H9 (cell line): Measurements from ENCODE around the gene LLGL2. TPM values are rescaled to one million over a fixed set of nuclear protein-coding genes. Genes with fewer than 3 reads are reported as not detected.

ENCODE experiments used
- DNase-seq: peaks from one replicate; pipeline ENCODE4 v3.0.0-alpha.2; 2017
- H2AFZ ChIP-seq: one replicate; pipeline ENCODE4 v1.6.1; 2013; ENCODE audit warnings: mild to moderate bottlenecking, low read length, control low read depth, moderate library complexity
- H2AK5ac ChIP-seq: 2 replicates; pipeline ENCODE4 v1.6.1; 2013; ENCODE audit warnings: low read length, control low read depth, mixed read lengths; ENCODE audit not compliant: insufficient read length
- H2BK120ac ChIP-seq: one replicate; pipeline ENCODE4 v1.6.1; 2013; ENCODE audit warnings: low read depth, mild to moderate bottlenecking, low read length, control low read depth, inconsistent platforms; ENCODE audit not compliant: poor library complexity, severe bottlenecking
- H2BK12ac ChIP-seq: 2 replicates; pipeline ENCODE4 v1.6.1; 2013; ENCODE audit warnings: low read length, control low read depth, mixed read lengths, low read depth; ENCODE audit not compliant: insufficient read length
- H2BK15ac ChIP-seq: 2 replicates; pipeline ENCODE4 v1.6.1; 2013; ENCODE audit warnings: low read depth, low read length, control low read depth
- H2BK20ac ChIP-seq: one replicate; pipeline ENCODE4 v1.6.1; 2013; ENCODE audit warnings: low read depth, mild to moderate bottlenecking, low read length, control low read depth, inconsistent platforms; ENCODE audit not compliant: poor library complexity, severe bottlenecking
- H2BK5ac ChIP-seq: 2 replicates; pipeline ENCODE4 v1.6.1; 2013; ENCODE audit warnings: low read length, control low read depth, mixed read lengths; ENCODE audit not compliant: insufficient read length
- H3K14ac ChIP-seq: 2 replicates; pipeline ENCODE4 v1.6.1; 2013; ENCODE audit warnings: low read length, control low read depth; ENCODE audit not compliant: insufficient read depth
- H3K18ac ChIP-seq: 2 replicates; pipeline ENCODE4 v1.6.1; 2013; ENCODE audit warnings: low read depth, mild to moderate bottlenecking, mixed read lengths, low read length, control low read depth; ENCODE audit not compliant: insufficient read length
- H3K23ac ChIP-seq: 2 replicates; pipeline ENCODE4 v1.6.1; 2013; ENCODE audit warnings: low read length, control low read depth, mixed read lengths, low read depth; ENCODE audit not compliant: insufficient read length
- H3K23me2 ChIP-seq: 2 replicates; pipeline ENCODE4 v1.6.1; 2013; ENCODE audit warnings: low read depth, mild to moderate bottlenecking, mixed read lengths, low read length, control low read depth; ENCODE audit not compliant: insufficient read length, poor library complexity, severe bottlenecking
- H3K27ac ChIP-seq: 2 replicates; pipeline ENCODE4 v1.5.1; 2013; ENCODE audit warnings: low read length, control low read depth, mixed read lengths, low read depth; ENCODE audit not compliant: insufficient read length
- H3K27me3 ChIP-seq: 2 replicates; pipeline ENCODE4 v1.6.1; 2013; ENCODE audit warnings: low read length, control low read depth, inconsistent platforms; ENCODE audit not compliant: insufficient read depth
- H3K4ac ChIP-seq: 2 replicates; pipeline ENCODE4 v1.6.1; 2013; ENCODE audit warnings: low read depth, mild to moderate bottlenecking, control low read depth, inconsistent platforms, low read length, moderate library complexity
- H3K4me1 ChIP-seq: 2 replicates; pipeline ENCODE4 v1.6.1; 2013; ENCODE audit warnings: low read length, control low read depth, inconsistent platforms; ENCODE audit not compliant: insufficient read depth
- H3K4me2 ChIP-seq: 2 replicates; pipeline ENCODE4 v1.6.1; 2013; ENCODE audit warnings: low read length, control low read depth, mixed read lengths; ENCODE audit not compliant: insufficient read length, insufficient read depth
- H3K56ac ChIP-seq: 2 replicates; pipeline ENCODE4 v1.6.1; 2013; ENCODE audit warnings: low read depth, mild to moderate bottlenecking, mixed read lengths, low read length, control low read depth; ENCODE audit not compliant: insufficient read length
- H3K79me1 ChIP-seq: 2 replicates; pipeline ENCODE4 v1.6.1; 2013; ENCODE audit warnings: low read depth, mild to moderate bottlenecking, moderate library complexity, low read length, control low read depth, inconsistent platforms; ENCODE audit not compliant: insufficient read depth, poor library complexity, severe bottlenecking
- H3K79me2 ChIP-seq: 2 replicates; pipeline ENCODE4 v1.6.1; 2013; ENCODE audit warnings: low read length, control low read depth, inconsistent platforms; ENCODE audit not compliant: insufficient read depth
- H3K9ac ChIP-seq: 2 replicates; pipeline ENCODE4 v1.6.1; 2013; ENCODE audit warnings: low read length, control low read depth, mixed read lengths; ENCODE audit not compliant: insufficient read length; ENCODE audit errors: extremely low read depth
- H3K9me3 ChIP-seq: one replicate; pipeline ENCODE4 v1.6.1; 2013; ENCODE audit warnings: low read depth, low read length, inconsistent platforms; ENCODE audit not compliant: control insufficient read depth
- H3T11ph ChIP-seq: one replicate; pipeline ENCODE4 v1.6.1; 2013; ENCODE audit warnings: mild to moderate bottlenecking, low read length, control low read depth, inconsistent platforms
- H4K20me1 ChIP-seq: one replicate; pipeline ENCODE4 v1.6.1; 2013; ENCODE audit not compliant: control insufficient read depth, insufficient read length, insufficient read depth
- H4K5ac ChIP-seq: 2 replicates; pipeline ENCODE4 v1.6.1; 2013; ENCODE audit warnings: low read depth, mild to moderate bottlenecking, mixed read lengths, low read length, control low read depth; ENCODE audit not compliant: insufficient read length
- H4K8ac ChIP-seq: replicated peaks from 2 replicates; pipeline ENCODE4 v1.6.1; 2013; ENCODE audit warnings: low read length, control low read depth, mixed read lengths, low read depth; ENCODE audit not compliant: insufficient read length
- H4K91ac ChIP-seq: 2 replicates; pipeline ENCODE4 v1.6.1; 2013; ENCODE audit warnings: low read depth, mild to moderate bottlenecking, moderate library complexity, mixed read lengths, low read length, control low read depth; ENCODE audit not compliant: insufficient read length
- H3K27ac Mint-ChIP-seq, 3 experiments: 2 replicates in 2 of 3; 3 replicates in 1 of 3; pipeline ENCODE4 v1.8.0; 2020 to 2021; ENCODE audit warnings: mixed read lengths in 3 of 3, mild to moderate bottlenecking in 1 of 3, moderate library complexity in 1 of 3
- H3K27me3 Mint-ChIP-seq: 2 replicates; pipeline ENCODE4 v1.8.0; 2021; ENCODE audit warnings: low read depth, mild to moderate bottlenecking, moderate library complexity, mixed read lengths
- H3K36me3 Mint-ChIP-seq, 3 experiments: 2 replicates in 2 of 3; 3 replicates in 1 of 3; pipeline ENCODE4 v1.8.0; 2020 to 2021; ENCODE audit warnings: low read depth in 3 of 3, mixed read lengths in 3 of 3; ENCODE audit not compliant: insufficient read depth in 1 of 3
- H3K4me1 Mint-ChIP-seq, 2 experiments: 2 replicates each; pipeline ENCODE4 v1.8.0; 2020; ENCODE audit warnings: mixed read lengths in 2 of 2
- H3K4me3 Mint-ChIP-seq, 2 experiments: 2 replicates in 1 of 2; 3 replicates in 1 of 2; pipeline ENCODE4 v1.8.0; 2020 to 2021; ENCODE audit warnings: mild to moderate bottlenecking in 2 of 2, mixed read lengths in 2 of 2, moderate library complexity in 1 of 2
- H3K9me3 Mint-ChIP-seq, 2 experiments: 2 replicates in 1 of 2; 3 replicates in 1 of 2; pipeline ENCODE4 v1.8.0; 2020; ENCODE audit warnings: mild to moderate bottlenecking in 2 of 2, mixed read lengths in 2 of 2, moderate library complexity in 1 of 2
- CTCF ChIP-seq: fragments of 200-600 bp; sonication (generic); conservative IDR thresholded peaks from 3 replicates; pipeline ENCODE4 v1.8.0; 2021; ENCODE audit warnings: antibody characterized with exemption, mild to moderate bottlenecking
- WGBS: extraction: QIAGEN DNeasy Blood & Tissue Kit; methylation state at CpG from one replicate; pipeline ENCODE4 v1.1.7; 2013; ENCODE audit warnings: missing lambda C conversion rate, low lambda C conversion rate, mixed read lengths; ENCODE audit not compliant: insufficient read length; ENCODE audit errors: extremely low coverage; 5-methylcytosine and 5-hydroxymethylcytosine counted together
- total RNA-seq: library from RNA; stranded (reverse); gene quantifications from 2 replicates; pipeline ENCODE4 v1.2.1, GENCODE V29; 2021

LLGL2 gene
- total RNA-seq, 1 experiment from 2014 or later: 90.4 TPM

- Histone ChIP-seq H2BK15ac (no peak overlapping the region), H4K8ac (no peak overlapping the region), H4K20me1 (no peaks in the 10 kb centered on the region), H2BK12ac (no peak overlapping the region), H3K18ac (no peak overlapping the region), H3K23me2 (no peaks in the 10 kb centered on the region), H3K27ac (no peak overlapping the region), H3T11ph (no peak overlapping the region), H3K9me3 (no peaks in the 10 kb centered on the region), H3K4ac (no peak overlapping the region), H2BK120ac (no peak overlapping the region), H3K27me3 (no peaks in the 10 kb centered on the region), H3K9ac (no peak overlapping the region), H2BK5ac (no peak overlapping the region), H3K79me1 (no peaks in the 10 kb centered on the region), H3K4me1 (no peaks in the 10 kb centered on the region), H2BK20ac (no peak overlapping the region), H3K14ac (no peak overlapping the region), H3K79me2 (no peaks in the 10 kb centered on the region), H2AK5ac (no peak overlapping the region), H3K4me2 (no peak overlapping the region), H2AFZ (no peak overlapping the region), H3K56ac (no peak overlapping the region), H3K23ac (no peak overlapping the region), H4K5ac (no peak overlapping the region), H4K91ac (no peak overlapping the region)
- DNase-seq: no peak
- Mint-ChIP-seq H3K27me3 (peaks cover 2% of the 10 kb centered on the region), H3K4me1 (no peaks in the 10 kb centered on the region), H3K4me3 (no peak overlapping the region), H3K36me3 (no peaks in the 10 kb centered on the region), H3K27ac (peak overlapping the region in 1 of 3 experiments; percentile 72; a peak in 1 of 7 replicates), H3K9me3 (no peaks in the 10 kb centered on the region)
- no CpG with 5 or more reads among the region's 12 CpGs for WGBS
- no peak for TF ChIP-seq CTCF
Measured at GRCh38 chr17:75604034-75604695, 78.7 kb downstream of the LLGL2 start.
